Measurements from ENCODE around the gene BLVRB.

GRCh38 chr19:40414542-40415535 is 50.7 kb downstream of the BLVRB start:
- TF ChIP-seq CTCF (optimal IDR thresholded peaks at IDR 0.05 in 1 of 3, IDR thresholded peaks at IDR 0.05 in 1 of 3, conservative IDR thresholded peaks at IDR 0.05 in 1 of 3; ENCODE audit: extremely low read depth in 1 of 3, insufficient read depth in 2 of 3, low read length in 3 of 3): no peak
- TF ChIP-seq EZH2 (IDR thresholded peaks at IDR 0.05; ENCODE audit: low read length): no peak
